Panc1 (cell line): ENCODE data around the gene ZNF236.

ENCODE experiments used
- CTCF ChIP-seq: fragments of 450-650 bp; IDR thresholded peaks from 2 replicates; pipeline ENCODE4 v1.5.1; 2017; ENCODE audit warnings: mild to moderate bottlenecking
- REST ChIP-seq, 2 experiments: IDR thresholded peaks; 2 replicates each; pipeline ENCODE4 v1.6.1; 2011 to 2012; ENCODE audit warnings: low read depth in 2 of 2, control low read depth in 1 of 2, low read length in 1 of 2, mild to moderate bottlenecking in 1 of 2, moderate library complexity in 1 of 2; ENCODE audit not compliant: insufficient read depth in 1 of 2

GRCh38 chr18:76808561-76808960, 13.8 kb upstream of the ZNF236 start:
- TF ChIP-seq CTCF = no peak
- no peak for TF ChIP-seq REST (IDR thresholded peaks at IDR 0.05; ENCODE audit: insufficient read depth in 1 of 2, low read depth in 2 of 2, low read length in 1 of 2)
